Endodermal cell (in vitro differentiated cells): ENCODE results near the gene HPN. TPM values are rescaled to one million over a fixed set of nuclear protein-coding genes. Genes with fewer than 3 reads are reported as not detected.
A peak's percentile ranks its signal among the peaks of the same experiment; 100 is the strongest.

Experiments
- DNase-seq: peaks from one replicate; pipeline ENCODE4 v3.0.0-alpha.2; 2017
- H3K27ac ChIP-seq: 2 replicates; pipeline ENCODE4 v1.5.1; 2013; ENCODE audit warnings: mild to moderate bottlenecking, low read depth, low read length, moderate library complexity
- H3K27me3 ChIP-seq: 2 replicates; pipeline ENCODE4 v1.6.1; 2013; ENCODE audit warnings: mild to moderate bottlenecking, low read length, moderate library complexity; ENCODE audit not compliant: insufficient read depth, control insufficient read depth, poor library complexity, severe bottlenecking
- H3K36me3 ChIP-seq: 2 replicates; pipeline ENCODE4 v1.7.0; 2013; ENCODE audit warnings: mild to moderate bottlenecking, low read length, moderate library complexity; ENCODE audit not compliant: control insufficient read depth, insufficient read depth
- H3K4me1 ChIP-seq: one replicate; pipeline ENCODE4 v1.7.0; 2013; ENCODE audit warnings: low read length; ENCODE audit not compliant: control insufficient read depth, insufficient read depth
- H3K4me3 ChIP-seq: 2 replicates; pipeline ENCODE4 v1.5.1; 2013; ENCODE audit warnings: mild to moderate bottlenecking, low read length, moderate library complexity
- H3K9ac ChIP-seq: 2 replicates; pipeline ENCODE4 v1.6.1; 2013; ENCODE audit warnings: mild to moderate bottlenecking, low read length, moderate library complexity; ENCODE audit not compliant: poor library complexity, severe bottlenecking; ENCODE audit errors: extremely low read depth
- H3K9me3 ChIP-seq: 2 replicates; pipeline ENCODE4 v1.6.1; 2013; ENCODE audit warnings: mild to moderate bottlenecking, low read length, moderate library complexity; ENCODE audit not compliant: control insufficient read depth
- H3K27ac Mint-ChIP-seq: 2 replicates; pipeline ENCODE4 v1.8.0; 2020; ENCODE audit warnings: mixed read lengths
- H3K27me3 Mint-ChIP-seq: 2 replicates; pipeline ENCODE4 v1.8.0; 2021; ENCODE audit warnings: mild to moderate bottlenecking, mixed read lengths; ENCODE audit not compliant: insufficient read depth
- H3K36me3 Mint-ChIP-seq: 2 replicates; pipeline ENCODE4 v1.8.0; 2020; ENCODE audit warnings: low read depth, mixed read lengths
- H3K4me1 Mint-ChIP-seq: 2 replicates; pipeline ENCODE4 v1.8.0; 2020; ENCODE audit warnings: mixed read lengths
- H3K4me3 Mint-ChIP-seq: 2 replicates; pipeline ENCODE4 v1.8.0; 2020; ENCODE audit warnings: mild to moderate bottlenecking, moderate library complexity, mixed read lengths
- H3K9me3 Mint-ChIP-seq: 2 replicates; pipeline ENCODE4 v1.8.0; 2020; ENCODE audit warnings: mild to moderate bottlenecking, mixed read lengths
- WGBS, 2 experiments: methylation state at CpG; one replicate each; pipeline versions ENCODE4 v1.1.5 to v1.1.7; 2013; ENCODE audit warnings: missing lambda C conversion rate in 2 of 2, mixed read lengths in 1 of 2; ENCODE audit not compliant: insufficient coverage in 1 of 2, insufficient read length in 1 of 2; 5-methylcytosine and 5-hydroxymethylcytosine counted together
- total RNA-seq, 2 donors: library from RNA; stranded (reverse); fragmentation: NEBNext Ultra II Directional in 1 of 2; extraction: Animal tissue kit (Norgen Biotek cat#: 25700) in 1 of 2; gene quantifications; 2 replicates in 1 of 2; 3 replicates in 1 of 2; pipeline ENCODE4 v1.2.1, GENCODE V29; 2021
- TF ChIP-seq, protein P1 (sequence below): fragments of 200-600 bp; sonication (generic); conservative IDR thresholded peaks from 2 replicates; pipeline ENCODE4 v1.5.0; 2021; ENCODE audit warnings: antibody characterized with exemption, mild to moderate bottlenecking

The HPN gene
- total RNA-seq, 2 donors from 2014 or later: 29.0 to 49.6 TPM

DNA sequence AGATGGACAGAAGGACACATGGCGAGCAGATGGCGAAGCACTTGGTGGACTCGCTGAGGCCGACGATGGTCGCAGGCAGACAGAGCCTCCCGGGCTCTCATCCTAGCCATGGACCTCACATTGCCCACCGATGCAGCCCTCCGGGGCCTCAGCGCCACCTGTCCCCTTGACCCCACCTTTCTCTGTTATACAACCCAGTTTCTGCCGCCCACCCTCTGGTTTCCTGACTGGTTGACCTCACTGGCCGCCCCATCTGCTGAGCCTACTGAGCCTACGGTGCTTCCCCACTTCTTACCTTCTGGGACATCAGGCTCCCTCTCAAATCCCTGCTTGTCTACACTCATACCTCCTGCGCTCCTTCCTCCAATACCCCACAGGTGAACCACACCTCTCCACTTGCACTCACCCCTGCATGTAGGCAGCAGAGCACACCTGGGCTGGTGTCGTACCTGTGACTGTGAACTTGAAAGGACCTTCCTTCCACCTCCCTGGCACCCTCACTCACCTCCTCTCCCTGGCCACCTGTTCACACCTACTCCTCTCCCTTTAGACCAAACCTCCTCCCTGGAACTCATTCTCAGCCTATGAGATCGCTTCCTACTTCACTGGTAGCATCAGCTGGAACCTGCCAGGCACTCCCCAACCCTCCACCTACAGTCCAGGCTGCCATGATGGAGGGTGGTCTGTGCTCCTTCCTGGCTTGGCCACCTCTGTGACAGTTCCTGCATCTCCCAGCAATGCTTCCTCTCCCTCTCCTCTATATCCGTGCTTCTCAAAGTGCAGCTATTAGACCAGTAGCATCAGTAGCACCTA, 36.1 kb downstream of the HPN start:
- Mint-ChIP-seq H3K4me1 (no peaks in the 10 kb centered on the region), H3K9me3 (peaks cover 2% of the 10 kb centered on the region), H3K36me3 (no peaks in the 10 kb centered on the region), H3K27ac (no peak overlapping the region), H3K4me3 (no peak overlapping the region), H3K27me3 (no peaks in the 10 kb centered on the region)
- peak; percentile 53 for DNase-seq
- TF ChIP-seq, protein P1, sequence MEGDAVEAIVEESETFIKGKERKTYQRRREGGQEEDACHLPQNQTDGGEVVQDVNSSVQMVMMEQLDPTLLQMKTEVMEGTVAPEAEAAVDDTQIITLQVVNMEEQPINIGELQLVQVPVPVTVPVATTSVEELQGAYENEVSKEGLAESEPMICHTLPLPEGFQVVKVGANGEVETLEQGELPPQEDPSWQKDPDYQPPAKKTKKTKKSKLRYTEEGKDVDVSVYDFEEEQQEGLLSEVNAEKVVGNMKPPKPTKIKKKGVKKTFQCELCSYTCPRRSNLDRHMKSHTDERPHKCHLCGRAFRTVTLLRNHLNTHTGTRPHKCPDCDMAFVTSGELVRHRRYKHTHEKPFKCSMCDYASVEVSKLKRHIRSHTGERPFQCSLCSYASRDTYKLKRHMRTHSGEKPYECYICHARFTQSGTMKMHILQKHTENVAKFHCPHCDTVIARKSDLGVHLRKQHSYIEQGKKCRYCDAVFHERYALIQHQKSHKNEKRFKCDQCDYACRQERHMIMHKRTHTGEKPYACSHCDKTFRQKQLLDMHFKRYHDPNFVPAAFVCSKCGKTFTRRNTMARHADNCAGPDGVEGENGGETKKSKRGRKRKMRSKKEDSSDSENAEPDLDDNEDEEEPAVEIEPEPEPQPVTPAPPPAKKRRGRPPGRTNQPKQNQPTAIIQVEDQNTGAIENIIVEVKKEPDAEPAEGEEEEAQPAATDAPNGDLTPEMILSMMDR: no peak
- no peaks in the 10 kb centered on the region for H3K27me3 ChIP-seq
- H3K9me3 ChIP-seq: no peaks in the 10 kb centered on the region
- no peaks in the 10 kb centered on the region for H3K36me3 ChIP-seq
- H3K4me1 ChIP-seq: no peaks in the 10 kb centered on the region
- H3K9ac ChIP-seq: no peak overlapping the region
- 93 to 96% methylated on average over 10 to 17 of the region's 17 CpGs for WGBS, 2 experiments
- no peak overlapping the region for H3K27ac ChIP-seq
- no peak overlapping the region for H3K4me3 ChIP-seq

DNA sequence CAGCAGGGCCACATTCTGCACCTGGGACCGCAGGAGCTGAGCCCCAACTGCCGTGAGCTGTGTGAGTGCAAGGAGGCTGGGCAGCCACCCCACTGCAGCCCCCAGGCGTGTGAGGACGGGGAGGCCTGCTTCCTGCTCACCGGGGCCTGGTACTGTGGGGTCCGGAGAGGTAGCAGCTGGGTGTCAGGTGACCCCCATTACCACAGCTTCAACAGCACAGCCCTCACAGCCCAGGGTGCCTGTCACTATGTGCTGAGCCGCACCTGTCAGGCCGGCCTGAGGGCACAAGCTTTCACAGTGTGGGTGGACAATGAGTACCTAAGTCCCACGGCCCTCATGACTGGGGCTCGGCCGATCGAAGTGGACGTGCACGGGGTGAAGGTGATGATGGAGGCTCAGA, 38.3 kb downstream of the HPN start:
- Histone ChIP-seq H3K4me1 (no peaks in the 10 kb centered on the region), H3K9ac (no peak overlapping the region), H3K4me3 (no peak overlapping the region), H3K27me3 (no peaks in the 10 kb centered on the region), H3K27ac (no peak overlapping the region), H3K36me3 (no peaks in the 10 kb centered on the region), H3K9me3 (no peaks in the 10 kb centered on the region)
- WGBS, 2 experiments: 90 to 98% methylated on average over 8 to 14 of the region's 14 CpGs
- Mint-ChIP-seq H3K36me3 (no peaks in the 10 kb centered on the region), H3K9me3 (peaks cover 2% of the 10 kb centered on the region), H3K4me1 (no peaks in the 10 kb centered on the region), H3K4me3 (no peak overlapping the region), H3K27ac (no peak overlapping the region), H3K27me3 (no peaks in the 10 kb centered on the region)
- TF ChIP-seq, protein P1: no peak
- no peak for DNase-seq

DNA sequence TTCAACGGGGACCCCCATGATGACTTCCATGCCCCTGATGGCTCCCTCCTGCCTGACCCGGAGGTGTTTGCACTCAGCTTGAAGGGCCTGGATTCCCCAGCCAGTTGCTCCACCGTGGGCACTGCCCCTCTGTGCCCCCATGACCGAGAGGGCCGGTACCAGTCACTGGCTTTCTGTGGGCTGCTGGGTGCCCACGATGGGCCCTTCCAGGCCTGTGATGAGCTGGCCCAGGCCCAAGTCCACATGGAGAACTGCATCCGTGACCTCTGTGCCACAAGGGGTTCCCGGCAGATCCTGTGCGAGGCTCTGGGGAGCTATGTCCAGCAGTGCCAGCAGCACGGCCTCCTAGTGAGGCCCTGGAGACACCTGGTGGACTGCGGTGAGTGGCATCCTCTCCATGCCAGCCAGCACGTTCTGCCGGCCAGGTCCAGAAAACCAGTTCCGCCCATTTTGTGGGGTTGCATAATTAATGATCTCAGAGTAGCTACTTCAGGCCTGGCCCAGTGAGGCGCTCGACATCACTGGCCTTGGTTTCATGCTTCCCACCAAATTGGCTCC, 39.2 kb downstream of the HPN start:
- Mint-ChIP-seq H3K4me3 (no peak overlapping the region), H3K9me3 (peaks cover 2% of the 10 kb centered on the region), H3K4me1 (no peaks in the 10 kb centered on the region), H3K27me3 (no peaks in the 10 kb centered on the region), H3K36me3 (no peaks in the 10 kb centered on the region), H3K27ac (no peak overlapping the region)
- 92 to 98% methylated on average over 6 to 16 of the region's 16 CpGs for WGBS, 2 experiments
- H3K4me1 ChIP-seq: no peaks in the 10 kb centered on the region
- H3K27ac ChIP-seq: no peak overlapping the region
- no peaks in the 10 kb centered on the region for H3K9me3 ChIP-seq
- no peak overlapping the region for H3K4me3 ChIP-seq
- H3K36me3 ChIP-seq: no peaks in the 10 kb centered on the region
- H3K27me3 ChIP-seq: no peaks in the 10 kb centered on the region
- TF ChIP-seq, protein P1: no peak
- no peak for DNase-seq
- no peak overlapping the region for H3K9ac ChIP-seq
